Keratinocyte (primary cell): ENCODE results near the gene PAX8. TPM values are rescaled to one million over a fixed set of nuclear protein-coding genes. Genes with fewer than 3 reads are reported as not detected.
A peak's percentile ranks its signal among the peaks of the same experiment; 100 is the strongest.

Experiments
- DNase-seq: peaks from one replicate; pipeline ENCODE4 v3.0.0-alpha.2; 2011; ENCODE audit warnings: low read depth, missing footprints, low spot score
- FAIRE-seq: peaks from 2 replicates; lab custom pipeline; 2011; peaks lifted over from hg19 to GRCh38; lab: Jason Lieb, UNC
- H2AFZ ChIP-seq: 2 replicates; pipeline ENCODE4 v1.6.0; 2012; ENCODE audit warnings: low read length, control low read depth, inconsistent platforms; ENCODE audit not compliant: control insufficient read depth
- H3K27ac ChIP-seq: 2 replicates; pipeline ENCODE4 v1.5.1; 2011; ENCODE audit warnings: low read length; ENCODE audit not compliant: control insufficient read depth, insufficient read depth
- H3K27me3 ChIP-seq: 3 replicates; pipeline ENCODE4 v1.6.0; 2011; ENCODE audit warnings: low read length; ENCODE audit not compliant: control insufficient read depth, insufficient read depth; ENCODE audit errors: extremely low read depth
- H3K36me3 ChIP-seq, 2 experiments: 2 replicates in 1 of 2; 3 replicates in 1 of 2; pipeline ENCODE4 v1.5.1; 2011; ENCODE audit warnings: low read length in 2 of 2, mild to moderate bottlenecking in 1 of 2; ENCODE audit not compliant: control insufficient read depth in 2 of 2, insufficient read depth in 2 of 2; ENCODE audit errors: extremely low read depth in 1 of 2
- H3K4me1 ChIP-seq: 3 replicates; pipeline ENCODE4 v1.5.1; 2011; ENCODE audit warnings: low read length; ENCODE audit not compliant: control insufficient read depth, insufficient read depth; ENCODE audit errors: extremely low read depth
- H3K4me2 ChIP-seq: 3 replicates; pipeline ENCODE4 v1.6.0; 2011; ENCODE audit warnings: low read depth, low read length; ENCODE audit not compliant: control insufficient read depth, insufficient read depth; ENCODE audit errors: extremely low read depth
- H3K4me3 ChIP-seq, 3 experiments: fragments of 200-600 bp in 1 of 3; sonication (generic) in 1 of 3; 2 replicates in 2 of 3; 3 replicates in 1 of 3; pipeline ENCODE4 v1.5.1; 2011 to 2016; ENCODE audit warnings: low read length in 3 of 3, mild to moderate bottlenecking in 3 of 3, control low read depth in 2 of 3, inconsistent platforms in 1 of 3, low read depth in 1 of 3, mixed read lengths in 1 of 3, mixed run types in 1 of 3, moderate library complexity in 1 of 3; ENCODE audit not compliant: control insufficient read depth in 2 of 3, insufficient read depth in 2 of 3; ENCODE audit errors: extremely low read depth in 1 of 3
- H3K79me2 ChIP-seq: 2 replicates; pipeline ENCODE4 v1.6.0; 2012; ENCODE audit warnings: low read length; ENCODE audit not compliant: control insufficient read depth, insufficient read depth
- H3K9ac ChIP-seq: 3 replicates; pipeline ENCODE4 v1.6.0; 2011; ENCODE audit warnings: low read length; ENCODE audit not compliant: control insufficient read depth, insufficient read depth; ENCODE audit errors: extremely low read depth
- H3K9me1 ChIP-seq: 3 replicates; pipeline ENCODE4 v1.6.0; 2011; ENCODE audit warnings: low read length; ENCODE audit not compliant: control insufficient read depth, insufficient read depth; ENCODE audit errors: extremely low read depth
- H3K9me3 ChIP-seq: 2 replicates; pipeline ENCODE4 v1.5.1; 2012; ENCODE audit warnings: low read depth, low read length; ENCODE audit not compliant: control insufficient read depth
- H4K20me1 ChIP-seq: 3 replicates; pipeline ENCODE4 v1.6.0; 2011; ENCODE audit warnings: low read length; ENCODE audit not compliant: control insufficient read depth, insufficient read depth; ENCODE audit errors: extremely low read depth
- EZH2 ChIP-seq: IDR thresholded peaks from one replicate; pipeline ENCODE4 v1.6.1; 2012; ENCODE audit warnings: inconsistent platforms, mild to moderate bottlenecking, low read length, moderate library complexity
- dilution Hi-C: fragments of 300-500 bp; cut with MboI; formaldehyde crosslinking; loops from one replicate; pipeline ENCODE4 v1.7.0; 2020; ENCODE audit warnings: low sequenced_read_pairs; ENCODE audit not compliant: extremely low pct_ligation_motif_present
- polyA plus RNA-seq, 5 experiments: library from polyadenylated mRNA; depleted of rRNA in 3 of 5; stranded (reverse) in 3 of 5; stranded (forward) in 1 of 5; unstranded in 1 of 5; fragments of >200 nt; gene quantifications; 1 replicate in 1 of 5; 2 replicates in 3 of 5; 3 replicates in 1 of 5; pipeline versions ENCODE4 v1.2.1 to v1.2.3, GENCODE V29; 2011 to 2012; ENCODE audit warnings: missing spikeins in 2 of 5, low read depth in 1 of 5, low replicate concordance in 1 of 5
- TF ChIP-seq, protein P1 (sequence below), 3 experiments: IDR thresholded peaks in 1 of 3; conservative IDR thresholded peaks in 1 of 3; optimal IDR thresholded peaks in 1 of 3; 2 replicates in 2 of 3; 3 replicates in 1 of 3; pipeline versions ENCODE3 to v1.5.1; 2011; ENCODE audit warnings: low read length in 3 of 3, mild to moderate bottlenecking in 3 of 3, moderate library complexity in 2 of 3, control low read depth in 1 of 3, inconsistent platforms in 1 of 3; ENCODE audit not compliant: insufficient read depth in 2 of 3; ENCODE audit errors: extremely low read depth in 1 of 3

The PAX8 gene
- polyA plus RNA-seq, 1 donor (not counting 4 experiments of a cell fraction or from before 2014, with no cell fraction given): 3.4 TPM

- no peaks in the 10 kb centered on the region for H3K27me3 ChIP-seq
- H3K27ac ChIP-seq: peak overlapping the region; percentile 36
- H4K20me1 ChIP-seq: no peaks in the 10 kb centered on the region
- H3K4me3 ChIP-seq: no peak overlapping the region
- H3K4me1 ChIP-seq: peaks cover 32% of the 10 kb centered on the region
- no peak overlapping the region for H3K4me2 ChIP-seq
- H3K9me3 ChIP-seq: no peaks in the 10 kb centered on the region
- FAIRE-seq: peak; percentile 89
- DNase-seq: no peak
- TF ChIP-seq, protein P1, sequence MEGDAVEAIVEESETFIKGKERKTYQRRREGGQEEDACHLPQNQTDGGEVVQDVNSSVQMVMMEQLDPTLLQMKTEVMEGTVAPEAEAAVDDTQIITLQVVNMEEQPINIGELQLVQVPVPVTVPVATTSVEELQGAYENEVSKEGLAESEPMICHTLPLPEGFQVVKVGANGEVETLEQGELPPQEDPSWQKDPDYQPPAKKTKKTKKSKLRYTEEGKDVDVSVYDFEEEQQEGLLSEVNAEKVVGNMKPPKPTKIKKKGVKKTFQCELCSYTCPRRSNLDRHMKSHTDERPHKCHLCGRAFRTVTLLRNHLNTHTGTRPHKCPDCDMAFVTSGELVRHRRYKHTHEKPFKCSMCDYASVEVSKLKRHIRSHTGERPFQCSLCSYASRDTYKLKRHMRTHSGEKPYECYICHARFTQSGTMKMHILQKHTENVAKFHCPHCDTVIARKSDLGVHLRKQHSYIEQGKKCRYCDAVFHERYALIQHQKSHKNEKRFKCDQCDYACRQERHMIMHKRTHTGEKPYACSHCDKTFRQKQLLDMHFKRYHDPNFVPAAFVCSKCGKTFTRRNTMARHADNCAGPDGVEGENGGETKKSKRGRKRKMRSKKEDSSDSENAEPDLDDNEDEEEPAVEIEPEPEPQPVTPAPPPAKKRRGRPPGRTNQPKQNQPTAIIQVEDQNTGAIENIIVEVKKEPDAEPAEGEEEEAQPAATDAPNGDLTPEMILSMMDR (optimal IDR thresholded peaks at IDR 0.05 in 1 of 3, IDR thresholded peaks at IDR 0.05 in 1 of 3, conservative IDR thresholded peaks at IDR 0.05 in 1 of 3; ENCODE audit: extremely low read depth in 1 of 3, insufficient read depth in 2 of 3, low read length in 3 of 3): peak; percentile 93 to 100 (median 99)
- no peak for TF ChIP-seq EZH2
- H3K9ac ChIP-seq: peak overlapping the region; percentile 13
- no peaks in the 10 kb centered on the region for H3K9me1 ChIP-seq
- H3K36me3 ChIP-seq: peaks cover 8 to 11% of the 10 kb centered on the region in 2 experiments
- H2AFZ ChIP-seq: no peak overlapping the region
- peaks cover 8% of the 10 kb centered on the region for H3K79me2 ChIP-seq
- dilution Hi-C loops: no loop called here
Observed at GRCh38 chr2:113203901-113204519, 74.7 kb downstream of the PAX8 start.

DNA sequence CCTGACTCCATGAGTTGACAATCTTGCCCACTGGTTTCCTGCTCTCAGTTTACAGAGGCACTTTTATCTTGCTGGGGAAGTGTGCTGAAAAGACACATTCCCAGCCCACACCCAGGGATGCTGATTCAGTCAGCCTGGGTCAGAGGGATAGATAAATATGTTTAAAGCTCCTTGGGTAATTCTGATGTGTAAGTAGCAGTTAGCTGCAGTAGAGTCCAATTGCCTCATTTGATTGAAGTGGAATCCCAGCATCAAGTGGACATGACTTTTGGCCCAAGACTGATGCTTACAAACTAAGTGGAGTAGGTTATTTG is 75.5 kb downstream of the PAX8 start:
- DNase-seq: no peak
- Histone ChIP-seq H4K20me1 (no peaks in the 10 kb centered on the region), H3K79me2 (peaks cover 8% of the 10 kb centered on the region), H3K9ac (no peak overlapping the region), H2AFZ (no peak overlapping the region), H3K4me3 (no peak overlapping the region), H3K27me3 (no peaks in the 10 kb centered on the region), H3K36me3 (peaks cover 8 to 11% of the 10 kb centered on the region in 2 experiments), H3K4me1 (peaks cover 32% of the 10 kb centered on the region), H3K27ac (no peak overlapping the region), H3K9me3 (no peaks in the 10 kb centered on the region), H3K9me1 (no peaks in the 10 kb centered on the region), H3K4me2 (no peak overlapping the region)
- FAIRE-seq: no peak
- dilution Hi-C loops: no loop called here
- TF ChIP-seq EZH2: no peak
- TF ChIP-seq, protein P1 (optimal IDR thresholded peaks at IDR 0.05 in 1 of 3, IDR thresholded peaks at IDR 0.05 in 1 of 3, conservative IDR thresholded peaks at IDR 0.05 in 1 of 3; ENCODE audit: extremely low read depth in 1 of 3, insufficient read depth in 2 of 3, low read length in 3 of 3): no peak
